Measurements from ENCODE around the gene HDAC7.

Gene HDAC7

DNA sequence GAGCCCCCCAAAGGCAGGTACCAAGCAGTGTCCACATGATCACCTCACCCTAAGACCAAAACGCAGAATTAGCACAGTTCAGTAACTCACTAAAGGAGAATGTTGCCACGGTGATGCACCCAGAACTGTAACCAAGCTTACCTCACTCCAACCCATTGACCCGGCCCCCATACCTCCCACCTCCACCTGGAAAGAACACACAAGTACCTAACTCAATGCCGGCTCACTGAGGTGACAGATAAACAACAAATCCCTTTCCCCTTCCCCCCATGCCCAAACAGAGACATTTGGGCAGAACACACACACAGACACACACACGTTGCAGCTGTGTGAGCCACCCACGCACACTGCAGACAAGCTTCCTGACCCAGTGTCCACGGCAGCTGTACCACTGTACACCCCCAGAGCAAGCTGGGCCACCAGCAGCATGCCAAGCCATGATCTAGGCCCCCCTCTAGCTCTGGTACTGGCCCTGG lies 62.3 kb downstream of the HDAC7 start:
- H3K27ac Mint-ChIP-seq, result no peak overlapping the region
- H3K36me3 Mint-ChIP-seq (ENCODE audit: low read depth), result no peaks in the 10 kb centered on the region
- H3K9me3 Mint-ChIP-seq, result no peaks in the 10 kb centered on the region
- H3K4me3 Mint-ChIP-seq, result no peak overlapping the region
- no peaks in the 10 kb centered on the region for H3K27me3 Mint-ChIP-seq (ENCODE audit: low read depth)
- peaks cover 43% of the 10 kb centered on the region for H3K4me1 Mint-ChIP-seq (ENCODE audit: low read depth)

DNA sequence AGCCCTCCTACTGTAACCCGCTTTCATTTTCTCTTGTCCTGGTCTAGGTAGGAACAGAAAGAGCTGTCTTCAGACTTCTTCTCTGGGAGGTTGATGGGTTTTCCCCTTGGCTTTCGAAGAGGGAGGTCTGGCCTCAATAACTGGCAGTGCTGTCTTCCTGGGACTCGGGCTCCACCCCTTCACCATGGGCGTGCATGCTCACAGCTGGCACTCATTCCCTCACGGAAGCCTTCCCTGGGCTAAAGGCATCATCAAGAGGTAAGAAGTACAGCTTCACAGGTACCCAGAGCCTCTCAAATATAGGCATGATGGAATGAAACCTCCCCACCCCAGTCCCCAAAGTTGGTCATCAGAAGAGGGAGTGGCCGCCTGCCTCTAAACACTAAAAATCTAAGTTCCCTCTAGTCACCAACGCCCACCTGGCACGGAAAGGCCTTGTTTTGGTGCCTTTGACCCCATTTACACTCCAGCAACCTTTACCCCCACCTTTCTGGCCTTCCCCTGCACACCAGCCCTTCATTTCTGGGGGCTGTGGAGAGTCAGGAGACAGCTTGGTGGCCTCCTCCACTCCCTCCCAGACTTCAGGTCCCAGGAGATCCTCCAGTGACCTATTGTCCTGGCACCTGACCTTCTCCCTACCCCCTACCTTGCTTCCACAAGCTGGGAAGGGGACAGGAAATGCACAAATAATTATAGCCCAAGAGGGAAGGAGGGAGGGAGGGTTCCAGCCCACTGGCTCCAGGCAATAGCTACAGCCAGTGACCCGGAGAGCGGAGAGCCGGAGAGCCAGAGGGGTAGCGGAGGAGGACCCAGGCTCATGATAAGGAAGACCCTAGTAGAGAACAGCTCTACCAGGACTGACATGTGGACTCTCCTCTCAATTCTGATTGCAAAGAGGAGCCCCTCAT lies 63.8 kb downstream of the HDAC7 start:
- peaks cover 42% of the 10 kb centered on the region for H3K4me1 Mint-ChIP-seq (ENCODE audit: low read depth)

DNA sequence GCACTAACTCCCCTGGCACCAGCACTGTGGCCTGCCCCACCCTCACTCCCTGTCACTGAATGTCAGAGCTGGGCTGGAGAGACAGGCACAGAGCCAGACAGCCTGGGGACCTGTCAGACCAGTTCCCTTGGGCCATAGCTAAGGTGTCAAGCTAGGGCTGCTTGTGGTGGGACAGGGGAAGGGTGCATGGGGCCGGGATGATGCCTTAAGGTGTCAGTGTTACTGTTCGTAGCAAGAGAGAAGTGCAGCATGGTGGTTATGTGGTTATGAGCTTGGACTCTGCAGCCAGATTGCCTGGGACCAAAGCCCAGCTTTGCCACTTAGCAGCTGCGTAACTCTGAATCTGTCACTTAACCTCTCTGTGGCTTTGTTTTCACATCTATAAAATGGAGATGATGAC lies 64.8 kb downstream of the HDAC7 start:
- no peaks in the 10 kb centered on the region for H3K36me3 Mint-ChIP-seq (ENCODE audit: low read depth)
- peak overlapping the region; percentile 12 for H3K27ac Mint-ChIP-seq
- H3K4me1 Mint-ChIP-seq (ENCODE audit: low read depth), result peaks cover 42% of the 10 kb centered on the region
- H3K4me3 Mint-ChIP-seq, result no peak overlapping the region
- no peaks in the 10 kb centered on the region for H3K9me3 Mint-ChIP-seq
- no peaks in the 10 kb centered on the region for H3K27me3 Mint-ChIP-seq (ENCODE audit: low read depth)

More for the DNA sequence above, 63.8 kb downstream of the HDAC7 start:
- Mint-ChIP-seq H3K27ac (peak overlapping the region; percentile 12), H3K4me3 (peak overlapping the region; percentile 53), H3K36me3 (ENCODE audit: low read depth) (no peaks in the 10 kb centered on the region), H3K27me3 (ENCODE audit: low read depth) (no peaks in the 10 kb centered on the region), H3K9me3 (no peaks in the 10 kb centered on the region)

DNA sequence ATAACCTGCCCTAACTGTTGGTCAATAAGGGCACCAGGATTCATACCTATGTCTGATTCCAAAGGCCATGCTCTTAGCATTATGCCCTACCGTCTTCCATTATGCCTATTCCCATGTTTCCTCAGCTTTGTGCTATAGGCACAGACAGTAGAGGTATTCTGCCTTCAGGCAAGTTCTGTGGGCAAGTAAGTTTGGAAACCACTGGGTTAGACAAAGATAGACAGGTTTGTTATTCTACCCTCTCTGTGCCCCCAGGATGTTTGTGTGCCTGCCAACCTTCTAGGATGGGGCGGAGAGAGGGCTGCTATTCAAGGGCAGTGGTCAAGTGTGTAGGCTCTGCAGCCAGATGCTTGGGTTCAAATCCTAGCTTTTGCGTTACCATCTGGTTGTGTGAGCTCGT lies 65.6 kb downstream of the HDAC7 start:
- Mint-ChIP-seq H3K4me3 (no peak overlapping the region), H3K4me1 (ENCODE audit: low read depth) (peaks cover 42% of the 10 kb centered on the region), H3K36me3 (ENCODE audit: low read depth) (no peaks in the 10 kb centered on the region), H3K9me3 (no peaks in the 10 kb centered on the region), H3K27me3 (ENCODE audit: low read depth) (no peaks in the 10 kb centered on the region), H3K27ac (no peak overlapping the region)

DNA sequence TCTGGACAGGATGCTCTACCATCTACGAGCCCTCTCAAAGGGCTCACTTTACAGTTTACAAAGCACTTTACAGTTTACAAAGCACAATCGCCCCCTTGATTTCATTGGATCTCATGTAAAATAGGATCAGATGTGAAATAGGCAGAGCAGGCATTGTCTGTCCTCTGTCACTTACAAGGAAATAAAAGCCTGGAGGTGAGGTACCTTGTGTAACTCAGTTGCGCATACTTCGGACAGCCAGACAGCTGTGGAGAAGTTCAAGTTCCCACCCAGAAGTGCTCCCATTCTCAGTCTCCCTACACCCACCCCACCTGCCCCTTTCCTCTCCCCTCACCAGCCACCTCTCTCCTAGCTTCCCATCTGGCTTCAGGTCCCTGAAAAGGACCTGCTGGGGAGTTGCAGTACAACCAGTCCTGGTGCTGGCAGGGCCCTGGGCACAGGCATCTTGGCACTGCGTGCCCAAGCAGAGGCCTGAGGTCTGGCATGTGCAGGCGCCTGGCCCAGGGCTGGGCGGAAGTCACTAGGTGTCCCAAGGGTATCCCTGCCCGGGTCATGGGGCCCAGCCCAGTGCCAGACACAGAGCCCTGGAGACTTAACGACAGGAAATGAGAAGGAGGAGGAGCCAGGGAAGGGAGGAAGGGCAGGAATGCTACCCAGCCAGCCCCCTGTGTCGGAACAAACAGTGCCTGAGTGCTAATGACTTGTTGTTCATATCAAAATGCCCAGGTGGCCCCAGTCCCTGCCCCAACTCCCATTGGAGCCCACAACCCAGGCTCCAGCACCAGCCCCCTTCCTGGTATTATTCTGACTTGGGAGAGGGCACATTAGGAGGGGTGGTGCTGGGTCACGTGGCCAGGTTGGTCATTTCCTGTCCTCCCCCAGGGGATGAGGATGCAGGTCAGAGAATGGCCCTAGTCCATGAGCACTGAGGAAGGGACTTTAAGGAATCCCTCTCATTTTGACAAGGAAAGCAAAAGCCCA lies 66.4 kb downstream of the HDAC7 start:
- Mint-ChIP-seq H3K9me3 (no peaks in the 10 kb centered on the region), H3K36me3 (ENCODE audit: low read depth) (no peaks in the 10 kb centered on the region), H3K4me1 (ENCODE audit: low read depth) (peaks cover 41% of the 10 kb centered on the region), H3K27me3 (ENCODE audit: low read depth) (no peaks in the 10 kb centered on the region), H3K27ac (no peak overlapping the region), H3K4me3 (no peak overlapping the region)

DNA sequence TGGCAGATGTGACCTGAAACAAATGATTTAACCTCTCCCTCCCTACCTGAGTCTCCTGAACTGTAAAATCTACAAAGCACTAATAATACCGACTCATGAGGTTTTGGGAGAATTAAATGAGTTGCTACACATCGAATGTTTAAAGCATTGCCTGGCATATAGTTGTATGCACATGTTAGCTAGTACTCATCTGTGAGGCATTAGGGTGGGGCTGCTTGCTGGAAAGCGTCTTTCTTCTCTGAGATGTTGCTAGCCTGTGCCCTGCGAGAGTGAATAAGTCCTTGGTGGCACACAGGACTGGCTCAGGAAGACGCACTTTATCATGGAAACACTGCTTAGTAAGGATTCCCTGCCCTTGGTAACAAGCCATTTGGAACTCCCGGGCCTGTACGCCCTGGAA lies 67.2 kb downstream of the HDAC7 start:
- no peaks in the 10 kb centered on the region for H3K36me3 Mint-ChIP-seq (ENCODE audit: low read depth)
- H3K27ac Mint-ChIP-seq, result no peak overlapping the region
- H3K4me3 Mint-ChIP-seq, result no peak overlapping the region
- no peaks in the 10 kb centered on the region for H3K27me3 Mint-ChIP-seq (ENCODE audit: low read depth)
- H3K4me1 Mint-ChIP-seq (ENCODE audit: low read depth), result peaks cover 37% of the 10 kb centered on the region
- H3K9me3 Mint-ChIP-seq, result no peaks in the 10 kb centered on the region

DNA sequence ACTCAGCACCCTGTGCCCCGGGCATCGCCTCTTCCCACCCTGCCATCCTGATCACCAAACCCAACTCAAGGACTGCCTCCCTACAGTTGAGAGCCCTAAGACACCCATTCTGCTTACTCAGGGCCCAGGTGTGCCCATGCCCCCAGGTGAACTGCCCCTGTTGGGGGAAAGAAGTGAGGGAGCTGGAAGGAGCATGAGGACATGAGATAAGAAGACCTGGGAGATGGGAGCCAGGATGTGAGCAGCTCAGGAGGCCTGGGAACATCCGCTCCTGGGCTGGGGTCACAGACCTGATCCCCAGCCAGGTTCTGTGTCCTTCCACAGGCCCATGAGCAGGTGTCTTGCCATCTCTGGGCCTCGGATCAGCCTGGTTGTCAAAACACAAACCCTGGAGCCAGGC lies 67.6 kb downstream of the HDAC7 start:
- no peak overlapping the region for H3K27ac Mint-ChIP-seq
- H3K4me1 Mint-ChIP-seq (ENCODE audit: low read depth), result peaks cover 33% of the 10 kb centered on the region
- H3K9me3 Mint-ChIP-seq, result no peaks in the 10 kb centered on the region
- no peaks in the 10 kb centered on the region for H3K36me3 Mint-ChIP-seq (ENCODE audit: low read depth)
- no peak overlapping the region for H3K4me3 Mint-ChIP-seq
- no peaks in the 10 kb centered on the region for H3K27me3 Mint-ChIP-seq (ENCODE audit: low read depth)

DNA sequence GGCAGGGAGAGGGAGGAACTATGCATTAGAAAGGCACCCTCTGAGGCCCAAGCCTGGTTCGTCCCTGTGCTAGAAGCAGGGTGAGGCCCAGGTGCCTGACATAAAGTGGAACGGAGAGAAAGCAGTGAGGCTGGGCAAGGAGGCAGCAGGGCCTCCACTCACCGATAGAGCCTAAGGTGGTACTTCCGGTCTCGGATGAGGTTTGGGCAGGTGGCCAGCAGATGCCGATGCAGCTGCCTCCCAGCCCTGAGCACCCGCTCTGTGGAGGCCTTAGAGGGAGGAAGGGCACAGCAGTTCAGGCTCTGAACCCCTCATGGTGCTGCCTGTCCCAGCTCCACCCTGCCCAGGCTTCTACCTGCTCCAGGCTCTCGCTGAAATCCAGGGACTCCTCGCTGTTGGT lies 68.1 kb downstream of the HDAC7 start:
- H3K9me3 Mint-ChIP-seq, result no peaks in the 10 kb centered on the region
- no peaks in the 10 kb centered on the region for H3K27me3 Mint-ChIP-seq (ENCODE audit: low read depth)
- no peaks in the 10 kb centered on the region for H3K36me3 Mint-ChIP-seq (ENCODE audit: low read depth)
- no peak overlapping the region for H3K27ac Mint-ChIP-seq
- peaks cover 30% of the 10 kb centered on the region for H3K4me1 Mint-ChIP-seq (ENCODE audit: low read depth)
- H3K4me3 Mint-ChIP-seq, result no peak overlapping the region

DNA sequence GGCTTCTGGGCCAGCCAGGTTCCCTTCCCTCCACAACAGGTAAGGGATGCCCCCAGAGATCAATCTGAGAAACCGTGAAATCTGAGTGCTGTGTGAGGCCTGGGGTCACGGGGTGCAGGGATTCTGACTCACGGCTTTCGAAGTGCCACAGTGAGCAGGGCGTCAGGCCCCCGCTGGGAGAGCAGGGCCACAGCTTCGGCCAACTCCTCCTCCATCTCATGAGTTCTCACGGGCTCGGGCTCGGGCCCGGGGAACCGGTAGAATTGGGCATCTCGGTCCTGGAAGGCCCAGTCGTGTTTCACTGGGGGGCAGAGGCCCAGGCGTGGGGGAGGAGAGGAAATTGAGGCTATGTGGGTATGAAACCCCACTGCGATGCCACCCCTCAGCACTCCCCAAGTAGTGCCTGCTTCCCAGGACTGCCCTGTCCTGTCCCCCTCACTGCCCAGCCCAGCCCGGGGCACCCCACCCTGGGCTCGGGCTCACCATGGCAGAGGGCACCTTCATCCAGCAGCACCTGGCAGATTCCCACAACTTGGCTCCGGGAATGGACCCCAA lies 68.7 kb downstream of the HDAC7 start:
- H3K4me3 Mint-ChIP-seq, result no peak overlapping the region
- no peaks in the 10 kb centered on the region for H3K36me3 Mint-ChIP-seq (ENCODE audit: low read depth)
- no peaks in the 10 kb centered on the region for H3K9me3 Mint-ChIP-seq
- H3K27ac Mint-ChIP-seq, result no peak overlapping the region
- H3K4me1 Mint-ChIP-seq (ENCODE audit: low read depth), result peaks cover 25% of the 10 kb centered on the region
- no peaks in the 10 kb centered on the region for H3K27me3 Mint-ChIP-seq (ENCODE audit: low read depth)

DNA sequence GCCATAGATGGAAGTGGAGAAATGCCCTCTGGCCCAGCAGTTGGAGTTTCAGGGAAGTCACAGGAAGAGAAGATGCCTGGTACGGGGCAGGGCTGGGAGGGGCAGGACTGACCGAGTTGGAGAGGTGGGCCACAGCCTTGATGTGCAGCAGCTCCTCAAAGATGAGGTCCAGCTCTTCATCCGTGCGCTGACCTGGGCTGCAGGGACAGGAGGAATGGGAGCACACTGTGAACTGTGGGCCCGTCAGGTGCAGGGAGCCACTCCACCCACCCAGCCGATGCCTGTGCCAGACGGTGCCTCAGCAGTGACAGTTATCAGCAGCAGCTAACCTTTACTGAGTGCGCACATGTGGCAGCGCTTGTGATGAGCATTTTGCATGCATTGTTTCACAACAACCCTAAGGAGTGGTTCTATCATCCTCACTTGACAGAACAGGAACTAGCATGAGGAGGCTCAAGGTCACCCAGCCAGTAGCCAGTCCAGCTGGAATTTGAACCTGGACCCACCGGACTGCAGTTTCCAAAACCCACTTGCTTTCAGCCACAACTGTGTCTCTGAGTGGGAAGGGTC lies 69.4 kb downstream of the HDAC7 start:
- Mint-ChIP-seq H3K27ac (no peak overlapping the region), H3K27me3 (ENCODE audit: low read depth) (no peaks in the 10 kb centered on the region), H3K36me3 (ENCODE audit: low read depth) (no peaks in the 10 kb centered on the region), H3K4me3 (no peak overlapping the region), H3K4me1 (ENCODE audit: low read depth) (peaks cover 19% of the 10 kb centered on the region), H3K9me3 (no peaks in the 10 kb centered on the region)

DNA sequence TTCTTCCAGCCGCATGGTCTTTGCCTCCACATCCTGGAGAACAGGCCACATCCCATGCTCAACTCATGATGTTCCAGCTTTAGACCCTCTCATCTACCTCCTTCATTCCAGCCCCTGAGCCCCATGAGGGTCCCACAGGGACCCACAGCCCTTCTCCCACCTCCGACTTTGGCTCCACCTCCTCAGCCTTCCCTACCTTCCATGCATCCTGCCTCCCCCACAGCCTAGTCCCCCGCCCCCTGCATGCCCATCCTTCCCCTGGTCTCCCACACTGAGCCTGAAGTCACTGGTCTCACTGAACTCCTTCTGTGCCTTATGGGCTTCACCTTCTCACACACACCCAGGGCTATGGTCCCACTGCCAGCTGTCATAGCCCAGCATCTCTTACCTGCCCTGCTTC lies 70.8 kb downstream of the HDAC7 start:
- Mint-ChIP-seq H3K27me3 (ENCODE audit: low read depth) (peaks cover 7% of the 10 kb centered on the region), H3K27ac (no peak overlapping the region), H3K36me3 (ENCODE audit: low read depth) (no peaks in the 10 kb centered on the region), H3K9me3 (no peaks in the 10 kb centered on the region), H3K4me1 (ENCODE audit: low read depth) (peaks cover 6% of the 10 kb centered on the region), H3K4me3 (no peak overlapping the region)

DNA sequence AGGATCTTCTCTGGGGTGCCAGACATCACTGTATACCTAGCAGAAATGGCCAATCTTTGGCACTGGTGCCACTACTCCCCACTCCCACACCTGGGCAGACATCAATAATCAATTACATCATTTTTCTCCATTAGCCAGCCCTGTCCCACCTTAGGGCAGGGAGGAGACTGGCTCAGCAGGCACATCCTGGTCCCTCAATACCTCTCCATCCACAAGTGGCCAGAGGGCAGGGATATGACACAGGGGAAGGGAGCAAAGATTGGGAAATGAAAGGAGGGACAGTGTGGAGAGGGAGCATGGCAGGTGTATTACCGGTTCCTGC lies 71.2 kb downstream of the HDAC7 start:
- H3K4me3 Mint-ChIP-seq, result no peak overlapping the region
- peaks cover 3% of the 10 kb centered on the region for H3K4me1 Mint-ChIP-seq (ENCODE audit: low read depth)
- H3K36me3 Mint-ChIP-seq (ENCODE audit: low read depth), result no peaks in the 10 kb centered on the region
- H3K9me3 Mint-ChIP-seq, result no peaks in the 10 kb centered on the region
- peaks cover 11% of the 10 kb centered on the region for H3K27me3 Mint-ChIP-seq (ENCODE audit: low read depth)
- H3K27ac Mint-ChIP-seq, result no peak overlapping the region

DNA sequence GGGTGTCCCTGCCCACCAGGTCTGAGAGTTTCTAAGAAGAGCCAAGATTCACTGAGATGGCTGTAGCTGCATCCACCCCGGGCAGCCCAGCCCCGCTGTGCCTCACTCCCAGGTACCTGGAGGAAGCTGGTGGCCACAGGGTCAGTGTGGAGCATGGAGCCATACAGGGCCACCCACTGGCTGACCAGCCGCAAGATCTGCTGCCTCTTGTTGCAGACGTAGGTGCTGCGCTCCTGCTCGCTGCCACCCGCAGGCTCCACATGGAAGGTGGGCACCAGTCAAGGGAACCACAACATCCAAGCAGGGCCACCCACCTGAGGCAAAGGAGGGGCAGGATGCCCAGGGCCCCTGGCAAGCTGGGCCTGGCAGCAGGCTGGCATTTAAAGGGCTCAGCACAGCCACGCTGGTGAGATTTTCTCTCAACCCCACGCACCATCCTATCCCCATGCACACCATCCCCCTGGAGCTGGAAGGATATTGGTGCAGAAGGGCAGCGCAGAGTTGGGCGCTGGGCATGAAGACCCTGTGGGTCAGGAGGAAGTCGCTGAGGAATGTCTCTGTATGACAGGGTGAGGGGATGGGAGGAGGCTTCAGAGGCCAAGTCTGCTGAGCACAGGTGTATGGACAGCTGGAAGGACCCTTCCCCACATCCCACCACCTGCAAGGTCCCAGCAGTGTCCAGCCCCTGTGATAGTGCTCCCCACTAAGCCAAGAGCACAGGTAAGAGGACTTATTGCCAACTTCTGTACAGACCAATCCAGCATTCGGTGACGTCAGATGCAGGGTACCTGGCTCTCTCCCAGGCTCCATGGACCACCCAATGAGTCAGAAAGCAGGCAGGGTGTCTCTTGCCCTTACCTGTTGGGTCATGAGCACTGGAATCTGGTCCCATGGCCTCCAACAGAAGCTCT lies 71.9 kb downstream of the HDAC7 start:
- H3K4me1 Mint-ChIP-seq (ENCODE audit: low read depth), result no peaks in the 10 kb centered on the region

More for the DNA sequence above, 71.9 kb downstream of the HDAC7 start:
- H3K9me3 Mint-ChIP-seq, result no peaks in the 10 kb centered on the region
- H3K27ac Mint-ChIP-seq, result no peak overlapping the region
- no peak overlapping the region for H3K4me3 Mint-ChIP-seq
- H3K27me3 Mint-ChIP-seq (ENCODE audit: low read depth), result peaks cover 17% of the 10 kb centered on the region
- H3K36me3 Mint-ChIP-seq (ENCODE audit: low read depth), result no peaks in the 10 kb centered on the region
